NB4 (cell line): ENCODE data around the gene AHDC1.
A peak's percentile ranks its signal among the peaks of the same experiment; 100 is the strongest.

Source experiments
- MYC ChIP-seq: IDR thresholded peaks from 2 replicates; pipeline ENCODE4 v1.6.1; 2011; ENCODE audit warnings: low read depth, low read length
- POLR2A ChIP-seq: IDR thresholded peaks from 2 replicates; pipeline ENCODE4 v1.6.1; 2011; ENCODE audit warnings: mild to moderate bottlenecking; ENCODE audit not compliant: insufficient read length; ENCODE audit errors: extremely low read depth
- TF ChIP-seq, protein P1 (sequence below): IDR thresholded peaks from one replicate; pipeline ENCODE4 v1.5.1; 2012; ENCODE audit warnings: low read depth, low read length

GRCh38 chr1:27603681-27604578 lies at the start of gene AHDC1:
- TF ChIP-seq, protein P1, sequence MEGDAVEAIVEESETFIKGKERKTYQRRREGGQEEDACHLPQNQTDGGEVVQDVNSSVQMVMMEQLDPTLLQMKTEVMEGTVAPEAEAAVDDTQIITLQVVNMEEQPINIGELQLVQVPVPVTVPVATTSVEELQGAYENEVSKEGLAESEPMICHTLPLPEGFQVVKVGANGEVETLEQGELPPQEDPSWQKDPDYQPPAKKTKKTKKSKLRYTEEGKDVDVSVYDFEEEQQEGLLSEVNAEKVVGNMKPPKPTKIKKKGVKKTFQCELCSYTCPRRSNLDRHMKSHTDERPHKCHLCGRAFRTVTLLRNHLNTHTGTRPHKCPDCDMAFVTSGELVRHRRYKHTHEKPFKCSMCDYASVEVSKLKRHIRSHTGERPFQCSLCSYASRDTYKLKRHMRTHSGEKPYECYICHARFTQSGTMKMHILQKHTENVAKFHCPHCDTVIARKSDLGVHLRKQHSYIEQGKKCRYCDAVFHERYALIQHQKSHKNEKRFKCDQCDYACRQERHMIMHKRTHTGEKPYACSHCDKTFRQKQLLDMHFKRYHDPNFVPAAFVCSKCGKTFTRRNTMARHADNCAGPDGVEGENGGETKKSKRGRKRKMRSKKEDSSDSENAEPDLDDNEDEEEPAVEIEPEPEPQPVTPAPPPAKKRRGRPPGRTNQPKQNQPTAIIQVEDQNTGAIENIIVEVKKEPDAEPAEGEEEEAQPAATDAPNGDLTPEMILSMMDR = no peak
- TF ChIP-seq POLR2A (peak; percentile 42), MYC (no peak)
